Measurements from ENCODE around the gene COX14.

Gene COX14

GRCh38 chr12:50111693-50112455, at the start of gene COX14 (continued):
- TF ChIP-seq, protein P1, sequence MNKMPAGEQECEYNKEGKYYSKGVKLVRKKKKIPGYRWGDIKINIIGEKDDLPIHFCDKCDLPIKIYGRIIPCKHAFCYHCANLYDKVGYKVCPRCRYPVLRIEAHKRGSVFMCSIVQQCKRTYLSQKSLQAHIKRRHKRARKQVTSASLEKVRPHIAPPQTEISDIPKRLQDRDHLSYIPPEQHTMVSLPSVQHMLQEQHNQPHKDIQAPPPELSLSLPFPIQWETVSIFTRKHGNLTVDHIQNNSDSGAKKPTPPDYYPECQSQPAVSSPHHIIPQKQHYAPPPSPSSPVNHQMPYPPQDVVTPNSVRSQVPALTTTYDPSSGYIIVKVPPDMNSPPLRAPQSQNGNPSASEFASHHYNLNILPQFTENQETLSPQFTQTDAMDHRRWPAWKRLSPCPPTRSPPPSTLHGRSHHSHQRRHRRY (tag by site-specific recombination; IDR thresholded peaks at IDR 0.05) = no peak
- TF ChIP-seq ZNF514 (tag by site-specific recombination; IDR thresholded peaks at IDR 0.05) = no peak
- no peak for TF ChIP-seq ZNF354C (tag by site-specific recombination; IDR thresholded peaks at IDR 0.05; ENCODE audit: borderline replicate concordance, low read depth)
- peak; percentile 87; the same call in 1 of the 2 replicates for TF ChIP-seq ZBTB20 (tag by site-specific recombination; IDR thresholded peaks at IDR 0.05)
- no peak for TF ChIP-seq ZNF624 (tag by site-specific recombination; IDR thresholded peaks at IDR 0.05)
- no peak for TF ChIP-seq ZNF16 (tag by site-specific recombination; IDR thresholded peaks at IDR 0.05; ENCODE audit: low read depth)
- TF ChIP-seq ZNF549 (tag by site-specific recombination; IDR thresholded peaks at IDR 0.05) = no peak
- no peak for TF ChIP-seq ZNF701 (tag by site-specific recombination; IDR thresholded peaks at IDR 0.05)
- peak; percentile 92; the same call in 1 of the 2 replicates for TF ChIP-seq REPIN1 (tag by site-specific recombination; IDR thresholded peaks at IDR 0.05; ENCODE audit: low read depth)
- TF ChIP-seq, protein P2, sequence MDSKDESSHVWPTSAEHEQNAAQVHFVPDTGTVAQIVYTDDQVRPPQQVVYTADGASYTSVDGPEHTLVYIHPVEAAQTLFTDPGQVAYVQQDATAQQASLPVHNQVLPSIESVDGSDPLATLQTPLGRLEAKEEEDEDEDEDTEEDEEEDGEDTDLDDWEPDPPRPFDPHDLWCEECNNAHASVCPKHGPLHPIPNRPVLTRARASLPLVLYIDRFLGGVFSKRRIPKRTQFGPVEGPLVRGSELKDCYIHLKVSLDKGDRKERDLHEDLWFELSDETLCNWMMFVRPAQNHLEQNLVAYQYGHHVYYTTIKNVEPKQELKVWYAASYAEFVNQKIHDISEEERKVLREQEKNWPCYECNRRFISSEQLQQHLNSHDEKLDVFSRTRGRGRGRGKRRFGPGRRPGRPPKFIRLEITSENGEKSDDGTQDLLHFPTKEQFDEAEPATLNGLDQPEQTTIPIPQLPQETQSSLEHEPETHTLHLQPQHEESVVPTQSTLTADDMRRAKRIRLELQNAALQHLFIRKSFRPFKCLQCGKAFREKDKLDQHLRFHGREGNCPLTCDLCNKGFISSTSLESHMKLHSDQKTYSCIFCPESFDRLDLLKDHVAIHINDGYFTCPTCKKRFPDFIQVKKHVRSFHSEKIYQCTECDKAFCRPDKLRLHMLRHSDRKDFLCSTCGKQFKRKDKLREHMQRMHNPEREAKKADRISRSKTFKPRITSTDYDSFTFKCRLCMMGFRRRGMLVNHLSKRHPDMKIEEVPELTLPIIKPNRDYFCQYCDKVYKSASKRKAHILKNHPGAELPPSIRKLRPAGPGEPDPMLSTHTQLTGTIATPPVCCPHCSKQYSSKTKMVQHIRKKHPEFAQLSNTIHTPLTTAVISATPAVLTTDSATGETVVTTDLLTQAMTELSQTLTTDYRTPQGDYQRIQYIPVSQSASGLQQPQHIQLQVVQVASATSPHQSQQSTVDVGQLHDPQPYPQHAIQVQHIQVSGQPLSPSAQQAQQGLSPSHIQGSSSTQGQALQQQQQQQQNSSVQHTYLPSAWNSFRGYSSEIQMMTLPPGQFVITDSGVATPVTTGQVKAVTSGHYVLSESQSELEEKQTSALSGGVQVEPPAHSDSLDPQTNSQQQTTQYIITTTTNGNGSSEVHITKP (tag by site-specific recombination; IDR thresholded peaks at IDR 0.05) = no peak
- TF ChIP-seq ZNF596 (tag by site-specific recombination; IDR thresholded peaks at IDR 0.05) = no peak
- no peak for TF ChIP-seq ZBTB17 (tag by site-specific recombination; IDR thresholded peaks at IDR 0.05)
- TF ChIP-seq, protein P3, sequence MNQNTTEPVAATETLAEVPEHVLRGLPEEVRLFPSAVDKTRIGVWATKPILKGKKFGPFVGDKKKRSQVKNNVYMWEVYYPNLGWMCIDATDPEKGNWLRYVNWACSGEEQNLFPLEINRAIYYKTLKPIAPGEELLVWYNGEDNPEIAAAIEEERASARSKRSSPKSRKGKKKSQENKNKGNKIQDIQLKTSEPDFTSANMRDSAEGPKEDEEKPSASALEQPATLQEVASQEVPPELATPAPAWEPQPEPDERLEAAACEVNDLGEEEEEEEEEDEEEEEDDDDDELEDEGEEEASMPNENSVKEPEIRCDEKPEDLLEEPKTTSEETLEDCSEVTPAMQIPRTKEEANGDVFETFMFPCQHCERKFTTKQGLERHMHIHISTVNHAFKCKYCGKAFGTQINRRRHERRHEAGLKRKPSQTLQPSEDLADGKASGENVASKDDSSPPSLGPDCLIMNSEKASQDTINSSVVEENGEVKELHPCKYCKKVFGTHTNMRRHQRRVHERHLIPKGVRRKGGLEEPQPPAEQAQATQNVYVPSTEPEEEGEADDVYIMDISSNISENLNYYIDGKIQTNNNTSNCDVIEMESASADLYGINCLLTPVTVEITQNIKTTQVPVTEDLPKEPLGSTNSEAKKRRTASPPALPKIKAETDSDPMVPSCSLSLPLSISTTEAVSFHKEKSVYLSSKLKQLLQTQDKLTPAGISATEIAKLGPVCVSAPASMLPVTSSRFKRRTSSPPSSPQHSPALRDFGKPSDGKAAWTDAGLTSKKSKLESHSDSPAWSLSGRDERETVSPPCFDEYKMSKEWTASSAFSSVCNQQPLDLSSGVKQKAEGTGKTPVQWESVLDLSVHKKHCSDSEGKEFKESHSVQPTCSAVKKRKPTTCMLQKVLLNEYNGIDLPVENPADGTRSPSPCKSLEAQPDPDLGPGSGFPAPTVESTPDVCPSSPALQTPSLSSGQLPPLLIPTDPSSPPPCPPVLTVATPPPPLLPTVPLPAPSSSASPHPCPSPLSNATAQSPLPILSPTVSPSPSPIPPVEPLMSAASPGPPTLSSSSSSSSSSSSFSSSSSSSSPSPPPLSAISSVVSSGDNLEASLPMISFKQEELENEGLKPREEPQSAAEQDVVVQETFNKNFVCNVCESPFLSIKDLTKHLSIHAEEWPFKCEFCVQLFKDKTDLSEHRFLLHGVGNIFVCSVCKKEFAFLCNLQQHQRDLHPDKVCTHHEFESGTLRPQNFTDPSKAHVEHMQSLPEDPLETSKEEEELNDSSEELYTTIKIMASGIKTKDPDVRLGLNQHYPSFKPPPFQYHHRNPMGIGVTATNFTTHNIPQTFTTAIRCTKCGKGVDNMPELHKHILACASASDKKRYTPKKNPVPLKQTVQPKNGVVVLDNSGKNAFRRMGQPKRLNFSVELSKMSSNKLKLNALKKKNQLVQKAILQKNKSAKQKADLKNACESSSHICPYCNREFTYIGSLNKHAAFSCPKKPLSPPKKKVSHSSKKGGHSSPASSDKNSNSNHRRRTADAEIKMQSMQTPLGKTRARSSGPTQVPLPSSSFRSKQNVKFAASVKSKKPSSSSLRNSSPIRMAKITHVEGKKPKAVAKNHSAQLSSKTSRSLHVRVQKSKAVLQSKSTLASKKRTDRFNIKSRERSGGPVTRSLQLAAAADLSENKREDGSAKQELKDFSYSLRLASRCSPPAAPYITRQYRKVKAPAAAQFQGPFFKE (tag by site-specific recombination; IDR thresholded peaks at IDR 0.05; ENCODE audit: borderline replicate concordance) = no peak
- no peak for TF ChIP-seq ZSCAN16 (tag by site-specific recombination; IDR thresholded peaks at IDR 0.05)
- no peak for TF ChIP-seq ZNF202 (tag by site-specific recombination; IDR thresholded peaks at IDR 0.05; ENCODE audit: borderline replicate concordance)
- peak; percentile 79 for TF ChIP-seq ZNF629 (tag by site-specific recombination; IDR thresholded peaks at IDR 0.05)
- no peak; the same call in 1 of the 2 replicates for TF ChIP-seq YY1 (tag by site-specific recombination; IDR thresholded peaks at IDR 0.05)
- TF ChIP-seq PBX3 (CRISPR knock-in tag; IDR thresholded peaks at IDR 0.05) = peak; percentile 70; the same call in 1 of the 2 replicates
- no peak for TF ChIP-seq ZNF626 (tag by site-specific recombination; IDR thresholded peaks at IDR 0.05)
- TF ChIP-seq, protein P4, sequence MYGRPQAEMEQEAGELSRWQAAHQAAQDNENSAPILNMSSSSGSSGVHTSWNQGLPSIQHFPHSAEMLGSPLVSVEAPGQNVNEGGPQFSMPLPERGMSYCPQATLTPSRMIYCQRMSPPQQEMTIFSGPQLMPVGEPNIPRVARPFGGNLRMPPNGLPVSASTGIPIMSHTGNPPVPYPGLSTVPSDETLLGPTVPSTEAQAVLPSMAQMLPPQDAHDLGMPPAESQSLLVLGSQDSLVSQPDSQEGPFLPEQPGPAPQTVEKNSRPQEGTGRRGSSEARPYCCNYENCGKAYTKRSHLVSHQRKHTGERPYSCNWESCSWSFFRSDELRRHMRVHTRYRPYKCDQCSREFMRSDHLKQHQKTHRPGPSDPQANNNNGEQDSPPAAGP (tag by site-specific recombination; IDR thresholded peaks at IDR 0.05) = peak; percentile 89
- TF ChIP-seq ZNF707 (tag by site-specific recombination; IDR thresholded peaks at IDR 0.05) = no peak
- TF ChIP-seq ZNF169 (tag by site-specific recombination; IDR thresholded peaks at IDR 0.05) = no peak
- no peak for TF ChIP-seq ZBTB1 (tag by site-specific recombination; IDR thresholded peaks at IDR 0.05)
- TF ChIP-seq ZNF148 (tag by site-specific recombination; IDR thresholded peaks at IDR 0.05; ENCODE audit: borderline replicate concordance) = no peak

Measured in HEK293 (cell line).